Neural progenitor cell (in vitro differentiated cells): Measurements from ENCODE around the gene RNF214. TPM values are rescaled to one million over a fixed set of nuclear protein-coding genes. Genes with fewer than 3 reads are reported as not detected.
A peak's percentile ranks its signal among the peaks of the same experiment; 100 is the strongest.

Source experiments
- DNase-seq: peaks from one replicate; pipeline ENCODE4 v3.0.0-alpha.2; 2016; ENCODE audit warnings: low spot score
- H2AFZ ChIP-seq: fragments of 200-600 bp; sonication (generic); replicated peaks from 2 replicates; pipeline ENCODE4 v1.6.1; 2016; ENCODE audit warnings: antibody characterized with exemption
- H3F3A ChIP-seq: fragments of 200-600 bp; sonication (generic); 2 replicates; pipeline ENCODE4 v1.6.1; 2016; ENCODE audit warnings: antibody characterized with exemption, low read depth
- H3K27ac ChIP-seq: fragments of 200-600 bp; sonication (generic); 2 replicates; pipeline ENCODE4 v1.5.1; 2016; ENCODE audit warnings: mild to moderate bottlenecking
- H3K27me3 ChIP-seq: fragments of 200-600 bp; sonication (generic); 2 replicates; pipeline ENCODE4 v1.6.1; 2016; ENCODE audit warnings: mild to moderate bottlenecking, moderate library complexity
- H3K36me3 ChIP-seq: fragments of 200-600 bp; sonication (generic); 2 replicates; pipeline ENCODE4 v1.5.1; 2016
- H3K4me1 ChIP-seq: fragments of 200-600 bp; sonication (generic); 2 replicates; pipeline ENCODE4 v1.6.1; 2016; ENCODE audit warnings: mixed run types
- H3K4me2 ChIP-seq: fragments of 200-600 bp; sonication (generic); 2 replicates; pipeline ENCODE4 v1.6.1; 2016
- H3K4me3 ChIP-seq: fragments of 200-600 bp; sonication (generic); 2 replicates; pipeline ENCODE4 v1.5.1; 2016
- H3K79me2 ChIP-seq: fragments of 200-600 bp; sonication (generic); 2 replicates; pipeline ENCODE4 v1.6.1; 2016; ENCODE audit warnings: low read depth
- H3K9ac ChIP-seq: fragments of 200-600 bp; sonication (generic); 2 replicates; pipeline ENCODE4 v1.6.1; 2016
- H3K9me3 ChIP-seq: fragments of 200-600 bp; sonication (generic); 2 replicates; pipeline ENCODE4 v1.5.1; 2016; ENCODE audit warnings: low read depth
- H4K20me1 ChIP-seq: fragments of 200-600 bp; sonication (generic); 2 replicates; pipeline ENCODE4 v1.6.1; 2016; ENCODE audit warnings: low read depth
- H3K27ac Mint-ChIP-seq: 3 replicates; pipeline ENCODE4 v1.8.0; 2021; ENCODE audit warnings: mixed read lengths
- H3K27me3 Mint-ChIP-seq: 2 replicates; pipeline ENCODE4 v1.8.0; 2022; ENCODE audit warnings: low read depth, mild to moderate bottlenecking, inconsistent platforms, moderate library complexity, mixed read lengths; ENCODE audit not compliant: insufficient read depth
- H3K36me3 Mint-ChIP-seq: 3 replicates; pipeline ENCODE4 v1.8.0; 2021; ENCODE audit warnings: mixed read lengths
- H3K4me1 Mint-ChIP-seq: 3 replicates; pipeline ENCODE4 v1.8.0; 2021; ENCODE audit warnings: mixed read lengths
- H3K4me3 Mint-ChIP-seq: 3 replicates; pipeline ENCODE4 v1.8.0; 2021; ENCODE audit warnings: mild to moderate bottlenecking, moderate library complexity, mixed read lengths
- H3K9me3 Mint-ChIP-seq: 3 replicates; pipeline ENCODE4 v1.8.0; 2020; ENCODE audit warnings: mixed read lengths
- EZH2 ChIP-seq: fragments of 200-600 bp; sonication (generic); IDR thresholded peaks from 2 replicates; pipeline ENCODE4 v1.6.1; 2017; ENCODE audit warnings: antibody characterized with exemption, mild to moderate bottlenecking, moderate library complexity
- EZH2phosphoT487 ChIP-seq: fragments of 200-600 bp; sonication (generic); IDR thresholded peaks from 2 replicates; pipeline ENCODE4 v1.6.1; 2017; ENCODE audit warnings: antibody characterized with exemption
- total RNA-seq: library from RNA; depleted of rRNA; stranded (reverse); fragments of >200 nt; gene quantifications from 2 replicates; pipeline ENCODE4 v1.2.3, GENCODE V29; 2015; ENCODE audit warnings: low replicate concordance
- TF ChIP-seq, protein P1 (sequence below): fragments of 200-600 bp; sonication (generic); IDR thresholded peaks from 2 replicates; pipeline ENCODE4 v1.5.1; 2017; ENCODE audit warnings: antibody characterized with exemption, mild to moderate bottlenecking

Gene RNF214
- total RNA-seq, 1 donor from 2014 or later = 43.6 TPM

DNA sequence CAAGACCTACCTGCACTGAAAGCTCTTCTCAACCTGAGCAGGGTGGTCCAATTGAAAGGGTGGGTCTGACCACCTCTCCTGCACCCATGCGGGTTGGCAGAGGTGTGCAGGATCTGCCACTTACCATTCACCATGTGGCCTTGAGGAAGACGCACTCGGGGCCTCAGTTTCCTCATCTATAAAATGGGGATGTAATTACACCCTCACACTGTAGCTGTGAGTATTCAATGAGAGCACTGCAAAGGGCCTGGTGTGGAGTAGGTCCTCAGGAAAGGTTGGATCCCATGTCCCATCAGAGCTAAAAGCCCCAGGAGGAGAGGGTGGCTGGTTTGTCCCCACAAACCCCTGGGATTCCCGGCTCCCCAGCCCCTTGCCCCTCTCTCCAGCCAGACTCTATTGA is 33.9 kb upstream of the RNF214 start:
- H3K27ac ChIP-seq = no peak overlapping the region
- H3K9ac ChIP-seq = no peak overlapping the region
- no peak for DNase-seq
- no peaks in the 10 kb centered on the region for H3K27me3 ChIP-seq
- no peaks in the 10 kb centered on the region for H3K79me2 ChIP-seq
- H3K36me3 Mint-ChIP-seq = peaks cover 10% of the 10 kb centered on the region
- no peaks in the 10 kb centered on the region for H3K9me3 ChIP-seq
- H3K4me1 ChIP-seq = peaks cover 27% of the 10 kb centered on the region
- peak overlapping the region; percentile 91 for H3K27ac Mint-ChIP-seq
- peaks cover 2% of the 10 kb centered on the region for H3K27me3 Mint-ChIP-seq
- peaks cover 26% of the 10 kb centered on the region for H3F3A ChIP-seq
- no peaks in the 10 kb centered on the region for H3K9me3 Mint-ChIP-seq
- H3K4me3 ChIP-seq = peak overlapping the region; percentile 42
- H2AFZ ChIP-seq = peak overlapping the region; percentile 45
- H3K4me2 ChIP-seq = peak overlapping the region; percentile 68
- no peaks in the 10 kb centered on the region for H3K36me3 ChIP-seq
- no peak for TF ChIP-seq EZH2phosphoT487
- TF ChIP-seq, protein P1, sequence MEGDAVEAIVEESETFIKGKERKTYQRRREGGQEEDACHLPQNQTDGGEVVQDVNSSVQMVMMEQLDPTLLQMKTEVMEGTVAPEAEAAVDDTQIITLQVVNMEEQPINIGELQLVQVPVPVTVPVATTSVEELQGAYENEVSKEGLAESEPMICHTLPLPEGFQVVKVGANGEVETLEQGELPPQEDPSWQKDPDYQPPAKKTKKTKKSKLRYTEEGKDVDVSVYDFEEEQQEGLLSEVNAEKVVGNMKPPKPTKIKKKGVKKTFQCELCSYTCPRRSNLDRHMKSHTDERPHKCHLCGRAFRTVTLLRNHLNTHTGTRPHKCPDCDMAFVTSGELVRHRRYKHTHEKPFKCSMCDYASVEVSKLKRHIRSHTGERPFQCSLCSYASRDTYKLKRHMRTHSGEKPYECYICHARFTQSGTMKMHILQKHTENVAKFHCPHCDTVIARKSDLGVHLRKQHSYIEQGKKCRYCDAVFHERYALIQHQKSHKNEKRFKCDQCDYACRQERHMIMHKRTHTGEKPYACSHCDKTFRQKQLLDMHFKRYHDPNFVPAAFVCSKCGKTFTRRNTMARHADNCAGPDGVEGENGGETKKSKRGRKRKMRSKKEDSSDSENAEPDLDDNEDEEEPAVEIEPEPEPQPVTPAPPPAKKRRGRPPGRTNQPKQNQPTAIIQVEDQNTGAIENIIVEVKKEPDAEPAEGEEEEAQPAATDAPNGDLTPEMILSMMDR = no peak
- no peak for TF ChIP-seq EZH2
- peaks cover 35% of the 10 kb centered on the region for H3K4me1 Mint-ChIP-seq
- H3K4me3 Mint-ChIP-seq = peak overlapping the region; percentile 78
- no peaks in the 10 kb centered on the region for H4K20me1 ChIP-seq

DNA sequence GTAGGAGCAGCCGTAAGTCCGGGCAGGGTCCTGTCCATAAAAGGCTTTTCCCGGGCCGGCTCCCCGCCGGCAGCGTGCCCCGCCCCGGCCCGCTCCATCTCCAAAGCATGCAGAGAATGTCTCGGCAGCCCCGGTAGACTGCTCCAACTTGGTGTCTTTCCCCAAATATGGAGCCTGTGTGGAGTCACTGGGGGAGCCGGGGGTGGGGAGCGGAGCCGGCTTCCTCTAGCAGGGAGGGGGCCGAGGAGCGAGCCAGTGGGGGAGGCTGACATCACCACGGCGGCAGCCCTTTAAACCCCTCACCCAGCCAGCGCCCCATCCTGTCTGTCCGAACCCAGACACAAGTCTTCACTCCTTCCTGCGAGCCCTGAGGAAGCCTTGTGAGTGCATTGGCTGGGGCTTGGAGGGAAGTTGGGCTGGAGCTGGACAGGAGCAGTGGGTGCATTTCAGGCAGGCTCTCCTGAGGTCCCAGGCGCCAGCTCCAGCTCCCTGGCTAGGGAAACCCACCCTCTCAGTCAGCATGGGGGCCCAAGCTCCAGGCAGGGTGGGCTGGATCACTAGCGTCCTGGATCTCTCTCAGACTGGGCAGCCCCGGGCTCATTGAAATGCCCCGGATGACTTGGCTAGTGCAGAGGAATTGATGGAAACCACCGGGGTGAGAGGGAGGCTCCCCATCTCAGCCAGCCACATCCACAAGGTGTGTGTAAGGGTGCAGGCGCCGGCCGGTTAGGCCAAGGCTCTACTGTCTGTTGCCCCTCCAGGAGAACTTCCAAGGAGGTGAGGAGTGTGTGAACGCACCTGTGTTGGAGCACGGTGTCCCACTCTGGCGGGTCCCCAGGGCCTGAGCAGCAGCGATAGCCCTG is 33.2 kb upstream of the RNF214 start, which contains the start of gene TAGLN:
TSS of gene TAGLN (plus strand) at position 318 of the 863 bp plus-strand sequence. CDS start 3,644 bp downstream, outside the sequence.
- peak within 1 kb of the TSS; percentile 91 for H3K27ac Mint-ChIP-seq
- no peak within 1 kb of the TSS for H3K9ac ChIP-seq
- peak within 1 kb of the TSS; percentile 45 for H2AFZ ChIP-seq
- H3K4me1 ChIP-seq = peaks cover 27% of the 10 kb centered on the region
- TF ChIP-seq, protein P1 = no peak
- TF ChIP-seq EZH2phosphoT487 (no peak), EZH2 (no peak)
- H3K27me3 ChIP-seq = no peaks in the 10 kb centered on the region
- peaks cover 14% of the 10 kb centered on the region for H3K36me3 Mint-ChIP-seq
- H3K27ac ChIP-seq = peak within 1 kb of the TSS; percentile 2
- H3K4me3 ChIP-seq = peak within 1 kb of the TSS; percentile 42
- H4K20me1 ChIP-seq = no peaks in the 10 kb centered on the region
- no peaks in the 10 kb centered on the region for H3K9me3 ChIP-seq
- H3K27me3 Mint-ChIP-seq = peaks cover 2% of the 10 kb centered on the region
- H3K4me2 ChIP-seq = peak within 1 kb of the TSS; percentile 68
- no peaks in the 10 kb centered on the region for H3K79me2 ChIP-seq
- H3K36me3 ChIP-seq = no peaks in the 10 kb centered on the region
- H3K4me3 Mint-ChIP-seq = peak within 1 kb of the TSS; percentile 78
- peaks cover 39% of the 10 kb centered on the region for H3K4me1 Mint-ChIP-seq
- DNase-seq = peak; percentile 84
- no peaks in the 10 kb centered on the region for H3K9me3 Mint-ChIP-seq
- peaks cover 26% of the 10 kb centered on the region for H3F3A ChIP-seq

DNA sequence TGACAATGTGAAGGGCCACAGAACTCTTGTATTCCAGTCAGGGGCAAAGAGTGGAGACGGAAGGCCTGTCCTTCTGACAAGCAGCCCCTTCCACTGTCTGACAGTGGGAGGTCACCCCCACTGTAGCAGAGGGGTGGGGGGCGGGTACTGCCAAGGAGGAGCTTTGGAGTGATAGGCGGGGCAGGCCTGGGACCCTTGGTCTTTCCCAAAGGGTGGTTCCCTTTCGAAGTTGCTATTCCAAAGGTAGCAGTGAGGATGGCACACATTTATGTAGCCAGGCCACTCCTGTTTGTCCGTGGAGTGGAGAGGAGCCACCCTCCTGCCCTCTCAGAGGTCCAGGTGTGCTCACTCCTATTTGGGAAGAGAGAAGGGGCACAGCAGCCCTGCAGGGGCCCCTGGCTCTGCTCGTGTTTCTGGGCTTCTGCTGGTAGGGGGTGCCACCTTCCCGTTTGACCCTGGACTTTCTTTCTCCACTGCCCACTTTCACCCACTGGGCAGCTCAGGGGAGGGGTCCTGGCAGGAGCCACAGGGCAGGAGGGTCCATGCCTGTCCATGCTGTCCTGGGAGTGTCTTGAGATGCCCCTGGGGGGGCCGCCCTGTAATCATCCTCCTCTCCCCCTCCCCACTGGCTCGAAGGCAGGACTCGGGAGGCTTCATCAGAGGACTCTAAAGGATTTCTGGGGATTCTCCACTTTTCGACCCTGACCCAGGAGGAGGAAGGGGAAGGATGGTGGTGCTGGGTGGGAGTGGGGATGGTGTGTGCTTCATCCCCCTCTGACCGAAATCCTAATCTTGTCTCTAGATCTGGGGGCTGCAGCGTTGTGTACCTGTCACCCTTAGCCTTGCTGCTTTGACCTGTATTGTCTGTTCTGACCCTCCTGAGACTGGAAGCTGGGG is 32.3 kb upstream of the RNF214 start:
- Histone ChIP-seq H2AFZ (peak overlapping the region; percentile 45), H4K20me1 (no peaks in the 10 kb centered on the region), H3K27ac (no peak overlapping the region), H3K36me3 (no peaks in the 10 kb centered on the region), H3K4me3 (no peak overlapping the region), H3F3A (peaks cover 26% of the 10 kb centered on the region), H3K79me2 (no peaks in the 10 kb centered on the region), H3K4me1 (peaks cover 27% of the 10 kb centered on the region), H3K27me3 (no peaks in the 10 kb centered on the region), H3K9ac (no peak overlapping the region), H3K4me2 (peak overlapping the region; percentile 68), H3K9me3 (no peaks in the 10 kb centered on the region)
- TF ChIP-seq EZH2phosphoT487 (no peak), EZH2 (no peak)
- TF ChIP-seq, protein P1 = no peak
- H3K36me3 Mint-ChIP-seq = peaks cover 17% of the 10 kb centered on the region
- H3K4me1 Mint-ChIP-seq = peaks cover 39% of the 10 kb centered on the region
- no peak for DNase-seq
- H3K27ac Mint-ChIP-seq = peak overlapping the region; percentile 81
- H3K27me3 Mint-ChIP-seq = peaks cover 2% of the 10 kb centered on the region
- no peaks in the 10 kb centered on the region for H3K9me3 Mint-ChIP-seq
- peak overlapping the region; percentile 78 for H3K4me3 Mint-ChIP-seq
